ENCODE measurements around the gene FCHSD2.

- TF ChIP-seq CTCF (IDR thresholded peaks at IDR 0.05) (no peak), EZH2 (IDR thresholded peaks at IDR 0.05) (no peak)
Measured at GRCh38 chr11:73077454-73077853, 64.7 kb downstream of the FCHSD2 start.
